Neural progenitor cell (in vitro differentiated cells): ENCODE data around the gene HS3ST3A1. TPM values are rescaled to one million over a fixed set of nuclear protein-coding genes. Genes with fewer than 3 reads are reported as not detected.

Experiments used
- DNase-seq: peaks from one replicate; pipeline ENCODE4 v3.0.0-alpha.2; 2016; ENCODE audit warnings: low spot score
- H2AFZ ChIP-seq: fragments of 200-600 bp; sonication (generic); replicated peaks from 2 replicates; pipeline ENCODE4 v1.6.1; 2016; ENCODE audit warnings: antibody characterized with exemption
- H3F3A ChIP-seq: fragments of 200-600 bp; sonication (generic); 2 replicates; pipeline ENCODE4 v1.6.1; 2016; ENCODE audit warnings: antibody characterized with exemption, low read depth
- H3K27ac ChIP-seq: fragments of 200-600 bp; sonication (generic); 2 replicates; pipeline ENCODE4 v1.5.1; 2016; ENCODE audit warnings: mild to moderate bottlenecking
- H3K27me3 ChIP-seq: fragments of 200-600 bp; sonication (generic); 2 replicates; pipeline ENCODE4 v1.6.1; 2016; ENCODE audit warnings: mild to moderate bottlenecking, moderate library complexity
- H3K36me3 ChIP-seq: fragments of 200-600 bp; sonication (generic); 2 replicates; pipeline ENCODE4 v1.5.1; 2016
- H3K4me1 ChIP-seq: fragments of 200-600 bp; sonication (generic); 2 replicates; pipeline ENCODE4 v1.6.1; 2016; ENCODE audit warnings: mixed run types
- H3K4me2 ChIP-seq: fragments of 200-600 bp; sonication (generic); 2 replicates; pipeline ENCODE4 v1.6.1; 2016
- H3K4me3 ChIP-seq: fragments of 200-600 bp; sonication (generic); 2 replicates; pipeline ENCODE4 v1.5.1; 2016
- H3K79me2 ChIP-seq: fragments of 200-600 bp; sonication (generic); 2 replicates; pipeline ENCODE4 v1.6.1; 2016; ENCODE audit warnings: low read depth
- H3K9ac ChIP-seq: fragments of 200-600 bp; sonication (generic); 2 replicates; pipeline ENCODE4 v1.6.1; 2016
- H3K9me3 ChIP-seq: fragments of 200-600 bp; sonication (generic); 2 replicates; pipeline ENCODE4 v1.5.1; 2016; ENCODE audit warnings: low read depth
- H4K20me1 ChIP-seq: fragments of 200-600 bp; sonication (generic); 2 replicates; pipeline ENCODE4 v1.6.1; 2016; ENCODE audit warnings: low read depth
- H3K27ac Mint-ChIP-seq: 3 replicates; pipeline ENCODE4 v1.8.0; 2021; ENCODE audit warnings: mixed read lengths
- H3K27me3 Mint-ChIP-seq: 2 replicates; pipeline ENCODE4 v1.8.0; 2022; ENCODE audit warnings: low read depth, mild to moderate bottlenecking, inconsistent platforms, moderate library complexity, mixed read lengths; ENCODE audit not compliant: insufficient read depth
- H3K36me3 Mint-ChIP-seq: 3 replicates; pipeline ENCODE4 v1.8.0; 2021; ENCODE audit warnings: mixed read lengths
- H3K4me1 Mint-ChIP-seq: 3 replicates; pipeline ENCODE4 v1.8.0; 2021; ENCODE audit warnings: mixed read lengths
- H3K4me3 Mint-ChIP-seq: 3 replicates; pipeline ENCODE4 v1.8.0; 2021; ENCODE audit warnings: mild to moderate bottlenecking, moderate library complexity, mixed read lengths
- H3K9me3 Mint-ChIP-seq: 3 replicates; pipeline ENCODE4 v1.8.0; 2020; ENCODE audit warnings: mixed read lengths
- EZH2 ChIP-seq: fragments of 200-600 bp; sonication (generic); IDR thresholded peaks from 2 replicates; pipeline ENCODE4 v1.6.1; 2017; ENCODE audit warnings: antibody characterized with exemption, mild to moderate bottlenecking, moderate library complexity
- EZH2phosphoT487 ChIP-seq: fragments of 200-600 bp; sonication (generic); IDR thresholded peaks from 2 replicates; pipeline ENCODE4 v1.6.1; 2017; ENCODE audit warnings: antibody characterized with exemption
- total RNA-seq: library from RNA; depleted of rRNA; stranded (reverse); fragments of >200 nt; gene quantifications from 2 replicates; pipeline ENCODE4 v1.2.3, GENCODE V29; 2015; ENCODE audit warnings: low replicate concordance
- TF ChIP-seq, protein P1 (sequence below): fragments of 200-600 bp; sonication (generic); IDR thresholded peaks from 2 replicates; pipeline ENCODE4 v1.5.1; 2017; ENCODE audit warnings: antibody characterized with exemption, mild to moderate bottlenecking

The HS3ST3A1 gene
- total RNA-seq, 1 donor from 2014 or later: 3.0 TPM

- no peaks in the 10 kb centered on the region for H4K20me1 ChIP-seq
- Mint-ChIP-seq H3K9me3 (no peaks in the 10 kb centered on the region), H3K36me3 (no peaks in the 10 kb centered on the region), H3K4me1 (peaks cover 2% of the 10 kb centered on the region), H3K27ac (no peak overlapping the region), H3K4me3 (no peak overlapping the region), H3K27me3 (no peaks in the 10 kb centered on the region)
- no peaks in the 10 kb centered on the region for H3K9me3 ChIP-seq
- no peak overlapping the region for H2AFZ ChIP-seq
- H3F3A ChIP-seq: peaks cover 10% of the 10 kb centered on the region
- H3K4me2 ChIP-seq: no peak overlapping the region
- DNase-seq: no peak
- H3K27me3 ChIP-seq: no peaks in the 10 kb centered on the region
- peaks cover 16% of the 10 kb centered on the region for H3K4me1 ChIP-seq
- H3K27ac ChIP-seq: no peak overlapping the region
- H3K79me2 ChIP-seq: no peaks in the 10 kb centered on the region
- no peak overlapping the region for H3K9ac ChIP-seq
- no peak overlapping the region for H3K4me3 ChIP-seq
- TF ChIP-seq EZH2 (no peak), EZH2phosphoT487 (no peak)
- TF ChIP-seq, protein P1, sequence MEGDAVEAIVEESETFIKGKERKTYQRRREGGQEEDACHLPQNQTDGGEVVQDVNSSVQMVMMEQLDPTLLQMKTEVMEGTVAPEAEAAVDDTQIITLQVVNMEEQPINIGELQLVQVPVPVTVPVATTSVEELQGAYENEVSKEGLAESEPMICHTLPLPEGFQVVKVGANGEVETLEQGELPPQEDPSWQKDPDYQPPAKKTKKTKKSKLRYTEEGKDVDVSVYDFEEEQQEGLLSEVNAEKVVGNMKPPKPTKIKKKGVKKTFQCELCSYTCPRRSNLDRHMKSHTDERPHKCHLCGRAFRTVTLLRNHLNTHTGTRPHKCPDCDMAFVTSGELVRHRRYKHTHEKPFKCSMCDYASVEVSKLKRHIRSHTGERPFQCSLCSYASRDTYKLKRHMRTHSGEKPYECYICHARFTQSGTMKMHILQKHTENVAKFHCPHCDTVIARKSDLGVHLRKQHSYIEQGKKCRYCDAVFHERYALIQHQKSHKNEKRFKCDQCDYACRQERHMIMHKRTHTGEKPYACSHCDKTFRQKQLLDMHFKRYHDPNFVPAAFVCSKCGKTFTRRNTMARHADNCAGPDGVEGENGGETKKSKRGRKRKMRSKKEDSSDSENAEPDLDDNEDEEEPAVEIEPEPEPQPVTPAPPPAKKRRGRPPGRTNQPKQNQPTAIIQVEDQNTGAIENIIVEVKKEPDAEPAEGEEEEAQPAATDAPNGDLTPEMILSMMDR: no peak
- H3K36me3 ChIP-seq: no peaks in the 10 kb centered on the region
Measured at GRCh38 chr17:13523164-13523563, 78.6 kb downstream of the HS3ST3A1 start.

DNA sequence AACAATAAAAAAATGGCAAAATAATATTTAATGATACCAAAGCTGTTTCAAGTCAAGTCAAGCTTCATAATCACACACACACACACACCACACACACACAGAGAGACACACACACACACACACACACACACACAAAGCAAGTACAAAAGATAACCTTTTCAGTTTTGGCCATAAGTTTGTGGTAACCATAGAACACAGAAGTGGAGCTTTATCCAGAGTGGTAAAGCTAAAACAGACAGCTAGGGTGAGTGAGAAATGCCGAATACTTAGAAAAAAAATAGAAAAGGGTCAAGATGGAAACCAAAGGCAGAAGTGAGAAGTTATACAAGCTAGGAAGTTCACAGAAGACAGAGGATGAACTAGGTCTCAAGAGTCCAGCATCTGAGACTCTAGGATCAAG, 79.0 kb downstream of the HS3ST3A1 start:
- Histone ChIP-seq H2AFZ (no peak overlapping the region), H3K4me3 (no peak overlapping the region), H3K79me2 (no peaks in the 10 kb centered on the region), H3K27me3 (no peaks in the 10 kb centered on the region), H3K4me1 (peaks cover 12% of the 10 kb centered on the region), H4K20me1 (no peaks in the 10 kb centered on the region), H3K27ac (no peak overlapping the region), H3K9me3 (no peaks in the 10 kb centered on the region), H3K36me3 (no peaks in the 10 kb centered on the region), H3F3A (peaks cover 8% of the 10 kb centered on the region), H3K9ac (no peak overlapping the region), H3K4me2 (no peak overlapping the region)
- DNase-seq: no peak
- Mint-ChIP-seq H3K4me3 (no peak overlapping the region), H3K27me3 (no peaks in the 10 kb centered on the region), H3K27ac (no peak overlapping the region), H3K36me3 (no peaks in the 10 kb centered on the region), H3K9me3 (no peaks in the 10 kb centered on the region), H3K4me1 (peaks cover 2% of the 10 kb centered on the region)
- TF ChIP-seq, protein P1: no peak
- TF ChIP-seq EZH2phosphoT487 (no peak), EZH2 (no peak)

DNA sequence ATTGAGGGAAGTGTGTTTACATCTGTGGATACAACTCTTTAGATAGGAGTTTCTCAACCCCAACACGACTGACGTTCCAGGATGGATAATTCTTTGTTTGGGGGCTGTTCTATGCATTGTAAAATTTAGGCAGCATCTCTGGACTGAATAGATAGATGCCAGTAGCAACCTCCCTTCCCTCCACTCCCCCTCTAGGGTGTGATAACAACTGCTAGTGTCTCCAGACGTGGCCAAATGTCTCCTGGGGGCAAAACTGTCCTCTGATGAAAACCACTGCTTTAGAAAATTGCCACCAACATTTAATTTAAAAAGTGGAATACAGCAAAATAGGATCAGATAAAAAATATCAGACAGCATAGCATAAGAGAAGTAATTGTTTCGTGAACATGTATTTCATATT, 79.9 kb downstream of the HS3ST3A1 start:
- H3K4me3 Mint-ChIP-seq: no peak overlapping the region
- no peaks in the 10 kb centered on the region for H3K36me3 ChIP-seq
- no peaks in the 10 kb centered on the region for H3K9me3 Mint-ChIP-seq
- H3K9me3 ChIP-seq: no peaks in the 10 kb centered on the region
- no peaks in the 10 kb centered on the region for H3F3A ChIP-seq
- no peak overlapping the region for H2AFZ ChIP-seq
- TF ChIP-seq EZH2 (no peak), EZH2phosphoT487 (no peak)
- TF ChIP-seq, protein P1: no peak
- no peak overlapping the region for H3K4me3 ChIP-seq
- no peak overlapping the region for H3K27ac ChIP-seq
- no peaks in the 10 kb centered on the region for H3K27me3 Mint-ChIP-seq
- peaks cover 2% of the 10 kb centered on the region for H3K4me1 Mint-ChIP-seq
- no peak overlapping the region for H3K9ac ChIP-seq
- no peak overlapping the region for H3K4me2 ChIP-seq
- no peaks in the 10 kb centered on the region for H3K27me3 ChIP-seq
- H3K79me2 ChIP-seq: no peaks in the 10 kb centered on the region
- H3K36me3 Mint-ChIP-seq: no peaks in the 10 kb centered on the region
- DNase-seq: no peak
- peaks cover 3% of the 10 kb centered on the region for H3K4me1 ChIP-seq
- no peak overlapping the region for H3K27ac Mint-ChIP-seq
- H4K20me1 ChIP-seq: no peaks in the 10 kb centered on the region
